Measurements from ENCODE around the gene EPB41L3.

- TF ChIP-seq POLR2A (IDR thresholded peaks at IDR 0.05; ENCODE audit: low read depth, low read length) = no peak
- no peak for TF ChIP-seq CTCF (IDR thresholded peaks at IDR 0.05 in 2 of 3, conservative IDR thresholded peaks at IDR 0.05 in 1 of 3; ENCODE audit: control insufficient read depth in 2 of 3, extremely low read depth in 1 of 3, insufficient read depth in 1 of 3, low read depth in 3 of 3, low read length in 3 of 3)
- no peak for TF ChIP-seq EGR1 (IDR thresholded peaks at IDR 0.05; ENCODE audit: borderline replicate concordance in 1 of 2, low read depth in 2 of 2, low read length in 2 of 2)
- TF ChIP-seq HCFC1 (IDR thresholded peaks at IDR 0.05; ENCODE audit: low read length) = no peak
- no peak for TF ChIP-seq NFIC (IDR thresholded peaks at IDR 0.05; ENCODE audit: low read depth, low read length)
These were observed 122.9 kb downstream of the EPB41L3 start for GRCh38 chr18:5420906-5421305.

Data from GM12878 (cell line).